ENCODE results near the gene NASP. TPM values are rescaled to one million over a fixed set of nuclear protein-coding genes. Genes with fewer than 3 reads are reported as not detected.

The NASP gene
- total RNA-seq, 1 donor from 2014 or later: 269 TPM

- Mint-ChIP-seq H3K36me3 (peaks cover 13% of the 10 kb centered on the region), H3K4me3 (no peak overlapping the region), H3K27me3 (no peaks in the 10 kb centered on the region), H3K27ac (no peak overlapping the region), H3K4me1 (ENCODE audit: unreplicated experiment) (no peaks in the 10 kb centered on the region), H3K9me3 (no peaks in the 10 kb centered on the region)
- TF ChIP-seq, protein P1, sequence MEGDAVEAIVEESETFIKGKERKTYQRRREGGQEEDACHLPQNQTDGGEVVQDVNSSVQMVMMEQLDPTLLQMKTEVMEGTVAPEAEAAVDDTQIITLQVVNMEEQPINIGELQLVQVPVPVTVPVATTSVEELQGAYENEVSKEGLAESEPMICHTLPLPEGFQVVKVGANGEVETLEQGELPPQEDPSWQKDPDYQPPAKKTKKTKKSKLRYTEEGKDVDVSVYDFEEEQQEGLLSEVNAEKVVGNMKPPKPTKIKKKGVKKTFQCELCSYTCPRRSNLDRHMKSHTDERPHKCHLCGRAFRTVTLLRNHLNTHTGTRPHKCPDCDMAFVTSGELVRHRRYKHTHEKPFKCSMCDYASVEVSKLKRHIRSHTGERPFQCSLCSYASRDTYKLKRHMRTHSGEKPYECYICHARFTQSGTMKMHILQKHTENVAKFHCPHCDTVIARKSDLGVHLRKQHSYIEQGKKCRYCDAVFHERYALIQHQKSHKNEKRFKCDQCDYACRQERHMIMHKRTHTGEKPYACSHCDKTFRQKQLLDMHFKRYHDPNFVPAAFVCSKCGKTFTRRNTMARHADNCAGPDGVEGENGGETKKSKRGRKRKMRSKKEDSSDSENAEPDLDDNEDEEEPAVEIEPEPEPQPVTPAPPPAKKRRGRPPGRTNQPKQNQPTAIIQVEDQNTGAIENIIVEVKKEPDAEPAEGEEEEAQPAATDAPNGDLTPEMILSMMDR (conservative IDR thresholded peaks at IDR 0.05): no peak
- DNase-seq (ENCODE audit: extremely low spot score, unreplicated experiment): no peak
These were observed 51.4 kb downstream of the NASP start for GRCh38 chr1:45635211-45635610.

DNA sequence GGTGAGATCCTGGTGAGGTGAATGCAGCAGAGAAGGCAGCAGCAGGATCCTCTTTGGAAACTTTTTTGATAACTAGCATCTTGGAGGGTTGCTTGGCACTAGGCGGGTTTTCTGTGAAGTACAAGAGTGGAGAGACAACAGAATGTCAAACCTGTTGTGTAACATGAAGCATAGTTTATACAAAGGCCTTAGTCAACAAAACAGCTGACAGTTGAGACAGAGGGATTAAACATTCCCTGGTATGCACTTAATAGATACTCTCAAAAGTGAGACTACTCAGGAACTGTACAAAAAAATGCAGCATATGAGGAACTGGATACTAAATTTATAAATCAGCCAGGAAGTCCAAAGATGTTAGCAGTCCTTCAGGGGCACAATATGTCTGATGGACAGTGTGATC, 56.5 kb downstream of the NASP start:
- Mint-ChIP-seq H3K27me3 (no peaks in the 10 kb centered on the region), H3K27ac (peak overlapping the region; percentile 60), H3K4me1 (ENCODE audit: unreplicated experiment) (no peaks in the 10 kb centered on the region), H3K36me3 (peaks cover 15% of the 10 kb centered on the region), H3K4me3 (no peak overlapping the region), H3K9me3 (no peaks in the 10 kb centered on the region)
- TF ChIP-seq, protein P1 (conservative IDR thresholded peaks at IDR 0.05): no peak
- DNase-seq (ENCODE audit: extremely low spot score, unreplicated experiment): no peak

- no peak for DNase-seq (ENCODE audit: extremely low spot score, unreplicated experiment)
- TF ChIP-seq, protein P1 (conservative IDR thresholded peaks at IDR 0.05): no peak
- Mint-ChIP-seq H3K27ac (peak overlapping the region; percentile 87), H3K4me1 (ENCODE audit: unreplicated experiment) (no peaks in the 10 kb centered on the region), H3K9me3 (no peaks in the 10 kb centered on the region), H3K36me3 (peaks cover 24% of the 10 kb centered on the region), H3K27me3 (no peaks in the 10 kb centered on the region), H3K4me3 (peak overlapping the region; percentile 15)
These were observed 59.5 kb downstream of the NASP start for GRCh38 chr1:45643321-45643720.

DNA sequence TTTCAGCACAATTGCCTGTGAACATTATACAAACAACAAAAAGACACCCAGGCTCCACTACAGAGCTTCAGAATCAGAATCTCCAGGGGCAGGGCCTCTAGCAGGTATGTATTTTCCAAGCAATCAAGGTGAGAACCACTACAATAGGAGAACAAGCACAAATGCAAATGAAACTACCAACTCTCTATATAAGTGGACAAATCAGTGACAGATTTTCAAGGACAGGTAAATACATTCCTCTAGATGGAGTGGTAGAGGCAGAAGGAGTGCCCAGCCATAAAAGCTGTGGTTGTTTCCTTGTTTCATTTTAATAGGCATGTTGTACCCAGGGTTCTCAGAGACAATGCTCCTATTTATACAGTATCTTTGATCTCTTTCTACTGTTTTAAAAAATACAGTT, 60.1 kb downstream of the NASP start:
- Mint-ChIP-seq H3K9me3 (no peaks in the 10 kb centered on the region), H3K4me3 (no peak overlapping the region), H3K4me1 (ENCODE audit: unreplicated experiment) (no peaks in the 10 kb centered on the region), H3K27me3 (no peaks in the 10 kb centered on the region), H3K27ac (peak overlapping the region; percentile 87), H3K36me3 (peaks cover 26% of the 10 kb centered on the region)
- no peak for DNase-seq (ENCODE audit: extremely low spot score, unreplicated experiment)
- TF ChIP-seq, protein P1 (conservative IDR thresholded peaks at IDR 0.05): peak; percentile 19

DNA sequence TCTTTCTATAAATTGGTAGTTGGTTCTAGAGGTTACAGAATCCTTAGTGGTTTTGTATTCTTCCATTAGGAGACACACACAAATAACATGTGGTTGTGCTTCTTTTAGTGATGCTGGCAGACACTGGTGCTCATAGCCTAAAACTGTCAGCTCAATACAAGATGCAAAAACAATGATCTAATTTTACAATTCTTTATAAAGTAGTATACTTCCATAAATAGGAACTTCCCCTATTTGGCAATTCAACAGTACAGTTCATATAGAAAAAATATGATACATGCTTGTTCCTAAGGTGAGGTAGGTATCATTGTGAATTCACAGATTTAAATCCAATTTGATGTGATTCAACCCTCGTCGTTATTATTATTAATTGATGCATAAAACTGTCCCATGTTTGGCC, 60.8 kb downstream of the NASP start:
- no peak for DNase-seq (ENCODE audit: extremely low spot score, unreplicated experiment)
- peaks cover 26% of the 10 kb centered on the region for H3K36me3 Mint-ChIP-seq
- H3K4me3 Mint-ChIP-seq: no peak overlapping the region
- TF ChIP-seq, protein P1 (conservative IDR thresholded peaks at IDR 0.05): no peak
- no peaks in the 10 kb centered on the region for H3K4me1 Mint-ChIP-seq (ENCODE audit: unreplicated experiment)
- no peaks in the 10 kb centered on the region for H3K27me3 Mint-ChIP-seq
- H3K27ac Mint-ChIP-seq: peak overlapping the region; percentile 87
- H3K9me3 Mint-ChIP-seq: no peaks in the 10 kb centered on the region

Data from type B pancreatic cell (in vitro differentiated cells).